Keratinocyte (primary cell): ENCODE data around the gene FAM25A.

Experiments used
- EZH2 ChIP-seq: IDR thresholded peaks from one replicate; pipeline ENCODE4 v1.6.1; 2012; ENCODE audit warnings: inconsistent platforms, mild to moderate bottlenecking, low read length, moderate library complexity
- TF ChIP-seq, protein P1 (sequence below), 3 experiments: IDR thresholded peaks in 1 of 3; conservative IDR thresholded peaks in 1 of 3; optimal IDR thresholded peaks in 1 of 3; 2 replicates in 2 of 3; 3 replicates in 1 of 3; pipeline versions ENCODE3 to v1.5.1; 2011; ENCODE audit warnings: low read length in 3 of 3, mild to moderate bottlenecking in 3 of 3, moderate library complexity in 2 of 3, control low read depth in 1 of 3, inconsistent platforms in 1 of 3; ENCODE audit not compliant: insufficient read depth in 2 of 3; ENCODE audit errors: extremely low read depth in 1 of 3

- TF ChIP-seq, protein P1, sequence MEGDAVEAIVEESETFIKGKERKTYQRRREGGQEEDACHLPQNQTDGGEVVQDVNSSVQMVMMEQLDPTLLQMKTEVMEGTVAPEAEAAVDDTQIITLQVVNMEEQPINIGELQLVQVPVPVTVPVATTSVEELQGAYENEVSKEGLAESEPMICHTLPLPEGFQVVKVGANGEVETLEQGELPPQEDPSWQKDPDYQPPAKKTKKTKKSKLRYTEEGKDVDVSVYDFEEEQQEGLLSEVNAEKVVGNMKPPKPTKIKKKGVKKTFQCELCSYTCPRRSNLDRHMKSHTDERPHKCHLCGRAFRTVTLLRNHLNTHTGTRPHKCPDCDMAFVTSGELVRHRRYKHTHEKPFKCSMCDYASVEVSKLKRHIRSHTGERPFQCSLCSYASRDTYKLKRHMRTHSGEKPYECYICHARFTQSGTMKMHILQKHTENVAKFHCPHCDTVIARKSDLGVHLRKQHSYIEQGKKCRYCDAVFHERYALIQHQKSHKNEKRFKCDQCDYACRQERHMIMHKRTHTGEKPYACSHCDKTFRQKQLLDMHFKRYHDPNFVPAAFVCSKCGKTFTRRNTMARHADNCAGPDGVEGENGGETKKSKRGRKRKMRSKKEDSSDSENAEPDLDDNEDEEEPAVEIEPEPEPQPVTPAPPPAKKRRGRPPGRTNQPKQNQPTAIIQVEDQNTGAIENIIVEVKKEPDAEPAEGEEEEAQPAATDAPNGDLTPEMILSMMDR (optimal IDR thresholded peaks at IDR 0.05 in 1 of 3, IDR thresholded peaks at IDR 0.05 in 1 of 3, conservative IDR thresholded peaks at IDR 0.05 in 1 of 3; ENCODE audit: extremely low read depth in 1 of 3, insufficient read depth in 2 of 3, low read length in 3 of 3) = no peak
- no peak for TF ChIP-seq EZH2
Observed at GRCh38 chr10:86974484-86974883, 45.6 kb upstream of the FAM25A start.
